OCI-LY3 (cell line): ENCODE data around the gene SLC36A2.

Experiments used
- H2AFZ ChIP-seq: fragments of 200-600, 300-600 bp; shearing (Covaris generic); 2 replicates; pipeline ENCODE4 v1.6.0; 2014; ENCODE audit warnings: antibody characterized with exemption, low read depth, low read length
- H3K27ac ChIP-seq: fragments of 200-600, 300-600 bp; sonication (generic); 2 replicates; pipeline ENCODE4 v1.5.1; 2014; ENCODE audit warnings: mild to moderate bottlenecking, low read length, moderate library complexity, mixed read lengths
- H3K27me3 ChIP-seq: fragments of 200-600, 300-600 bp; sonication (generic); 2 replicates; pipeline ENCODE4 v1.6.1; 2014; ENCODE audit warnings: low read depth, low read length, mixed read lengths
- H3K36me3 ChIP-seq: fragments of 200-600, 300-600 bp; sonication (generic); replicated peaks from 2 replicates; pipeline ENCODE3; 2014; ENCODE audit warnings: low read depth, low read length, mixed read lengths
- H3K4me1 ChIP-seq: fragments of 300-600, 200-600 bp; sonication (generic); 2 replicates; pipeline ENCODE4 v1.6.1; 2014; ENCODE audit warnings: low read length, mixed read lengths
- H3K4me2 ChIP-seq: fragments of 200-600, 300-600 bp; sonication (generic); 2 replicates; pipeline ENCODE4 v1.6.1; 2014; ENCODE audit warnings: low read length, mixed read lengths
- H3K4me3 ChIP-seq: fragments of 300-600, 200-600 bp; sonication (generic); 2 replicates; pipeline ENCODE4 v1.5.1; 2014; ENCODE audit warnings: antibody characterized with exemption, mild to moderate bottlenecking, low read length, moderate library complexity
- H3K79me2 ChIP-seq: fragments of 300-600, 200-600 bp; shearing (Covaris generic); 2 replicates; pipeline ENCODE4 v1.6.1; 2014; ENCODE audit warnings: mild to moderate bottlenecking, low read length, mixed read lengths
- H3K9ac ChIP-seq: fragments of 300-600, 200-600 bp; shearing (Covaris generic); 2 replicates; pipeline ENCODE4 v1.6.0; 2014; ENCODE audit warnings: mild to moderate bottlenecking, low read length, moderate library complexity
- H3K9me3 ChIP-seq: fragments of 200-600, 300-600 bp; shearing (Covaris generic); 2 replicates; pipeline ENCODE4 v1.6.1; 2014; ENCODE audit warnings: low read length, mixed read lengths; ENCODE audit not compliant: insufficient read depth
- H4K20me1 ChIP-seq: fragments of 200-600, 300-600 bp; sonication (generic); 2 replicates; pipeline ENCODE4 v1.6.1; 2016; ENCODE audit warnings: low read length, mixed read lengths; ENCODE audit not compliant: insufficient read depth
- CTCF ChIP-seq: fragments of 200-600, 300-600 bp; sonication (generic); IDR thresholded peaks from 2 replicates; pipeline ENCODE4 v1.5.1; 2014; ENCODE audit warnings: antibody characterized with exemption, low read length, low read depth
- EZH2phosphoT487 ChIP-seq: fragments of 200-600 bp; shearing (Covaris generic); IDR thresholded peaks from 2 replicates; pipeline ENCODE4 v1.6.1; 2018; ENCODE audit warnings: antibody characterized with exemption, mixed run types, low read depth

Gene SLC36A2

GRCh38 chr5:151281001-151281639 lies 66.2 kb downstream of the SLC36A2 start:
- H2AFZ ChIP-seq = no peak overlapping the region
- no peak overlapping the region for H3K9ac ChIP-seq
- no peaks in the 10 kb centered on the region for H3K9me3 ChIP-seq
- no peak overlapping the region for H3K27ac ChIP-seq
- no peaks in the 10 kb centered on the region for H3K4me1 ChIP-seq
- H4K20me1 ChIP-seq = no peaks in the 10 kb centered on the region
- H3K36me3 ChIP-seq = no peaks in the 10 kb centered on the region
- no peak overlapping the region for H3K4me2 ChIP-seq
- H3K79me2 ChIP-seq = no peaks in the 10 kb centered on the region
- TF ChIP-seq CTCF (no peak), EZH2phosphoT487 (no peak)
- no peak overlapping the region for H3K4me3 ChIP-seq
- H3K27me3 ChIP-seq = no peaks in the 10 kb centered on the region

GRCh38 chr5:151280443-151280842 lies 66.9 kb downstream of the SLC36A2 start:
- no peaks in the 10 kb centered on the region for H3K9me3 ChIP-seq
- no peaks in the 10 kb centered on the region for H4K20me1 ChIP-seq
- no peak overlapping the region for H3K27ac ChIP-seq
- H3K4me3 ChIP-seq = no peak overlapping the region
- no peak overlapping the region for H3K4me2 ChIP-seq
- H3K36me3 ChIP-seq = no peaks in the 10 kb centered on the region
- no peaks in the 10 kb centered on the region for H3K79me2 ChIP-seq
- no peak overlapping the region for H2AFZ ChIP-seq
- H3K27me3 ChIP-seq = no peaks in the 10 kb centered on the region
- no peak overlapping the region for H3K9ac ChIP-seq
- H3K4me1 ChIP-seq = no peaks in the 10 kb centered on the region
- TF ChIP-seq EZH2phosphoT487 = no peak
- TF ChIP-seq CTCF = no peak

- no peak overlapping the region for H3K4me2 ChIP-seq
- H3K79me2 ChIP-seq = no peaks in the 10 kb centered on the region
- H4K20me1 ChIP-seq = no peaks in the 10 kb centered on the region
- no peak for TF ChIP-seq EZH2phosphoT487
- TF ChIP-seq CTCF = no peak
- no peak overlapping the region for H3K4me3 ChIP-seq
- H3K9ac ChIP-seq = no peak overlapping the region
- no peaks in the 10 kb centered on the region for H3K9me3 ChIP-seq
- no peak overlapping the region for H3K27ac ChIP-seq
- H2AFZ ChIP-seq = no peak overlapping the region
- no peaks in the 10 kb centered on the region for H3K27me3 ChIP-seq
- no peaks in the 10 kb centered on the region for H3K4me1 ChIP-seq
- H3K36me3 ChIP-seq = no peaks in the 10 kb centered on the region
Measured at GRCh38 chr5:151278845-151279244, 68.5 kb downstream of the SLC36A2 start.

- Histone ChIP-seq H3K4me3 (no peak overlapping the region), H4K20me1 (no peaks in the 10 kb centered on the region), H3K27ac (no peak overlapping the region), H3K36me3 (peaks cover 13% of the 10 kb centered on the region), H2AFZ (no peak overlapping the region), H3K79me2 (no peaks in the 10 kb centered on the region), H3K9ac (no peak overlapping the region), H3K27me3 (no peaks in the 10 kb centered on the region), H3K4me2 (no peak overlapping the region), H3K9me3 (no peaks in the 10 kb centered on the region), H3K4me1 (peaks cover 9% of the 10 kb centered on the region)
- TF ChIP-seq EZH2phosphoT487 = no peak
- no peak for TF ChIP-seq CTCF
Measured at GRCh38 chr5:151275803-151276202, 71.6 kb downstream of the SLC36A2 start.
